ENCODE data around the gene NFKB1.
"Not testable (repeated sequence)": the region's sequence is repeated elsewhere in the genome, so short reads cannot be mapped to it uniquely, and the experiment has no call there.

NFKB1 gene

GRCh38 chr4:102601586-102602227, 100.5 kb downstream of the NFKB1 start:
- no peak for DNase-seq

GRCh38 chr4:102604222-102604940, 103.2 kb downstream of the NFKB1 start:
- DNase-seq: no peak

- DNase-seq: no peak
Observed at GRCh38 chr4:102606261-102606660, 105.1 kb downstream of the NFKB1 start.

GRCh38 chr4:102606846-102607450, 105.8 kb downstream of the NFKB1 start:
- no peak for DNase-seq

GRCh38 chr4:102608190-102608589, 107.0 kb downstream of the NFKB1 start:
- no peak for DNase-seq

DNA sequence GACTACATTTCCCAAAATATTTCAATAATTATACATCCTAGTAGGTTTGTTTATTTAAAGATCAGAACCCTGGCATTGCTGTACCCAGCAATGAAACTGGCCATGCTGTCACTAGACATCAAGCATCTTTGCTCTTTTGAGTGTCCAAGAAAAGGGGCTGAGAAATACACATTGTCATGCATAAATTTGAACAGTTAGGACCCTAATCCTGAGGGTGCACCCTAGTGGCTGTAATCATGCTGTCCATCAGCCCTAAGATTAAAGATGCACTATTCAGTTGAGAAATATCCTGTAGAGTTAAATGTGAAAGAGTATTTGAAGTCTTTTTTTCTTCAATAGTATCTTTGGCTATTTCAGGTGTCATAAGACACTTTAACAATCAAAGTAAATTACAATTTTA, 108.8 kb downstream of the NFKB1 start:
- no peak for DNase-seq

- DNase-seq: no peak
Observed at GRCh38 chr4:102610476-102610875, 109.3 kb downstream of the NFKB1 start.

DNA sequence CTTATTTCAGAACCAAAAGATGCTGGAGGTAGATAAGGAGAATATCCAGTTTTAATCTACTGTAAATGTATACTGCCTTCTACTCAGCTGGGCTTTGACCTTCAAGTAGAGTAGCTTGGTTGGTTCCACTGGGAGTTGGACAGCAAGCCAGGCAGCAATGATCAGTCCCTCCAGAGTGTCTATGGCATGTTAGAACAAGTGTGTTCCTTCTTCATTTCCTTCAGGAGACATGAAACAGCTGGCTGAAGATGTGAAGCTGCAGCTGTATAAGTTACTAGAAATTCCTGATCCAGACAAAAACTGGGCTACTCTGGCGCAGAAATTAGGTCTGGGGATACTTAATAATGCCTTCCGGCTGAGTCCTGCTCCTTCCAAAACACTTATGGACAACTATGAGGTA, 111.1 kb downstream of the NFKB1 start:
- DNase-seq: no peak

DNA sequence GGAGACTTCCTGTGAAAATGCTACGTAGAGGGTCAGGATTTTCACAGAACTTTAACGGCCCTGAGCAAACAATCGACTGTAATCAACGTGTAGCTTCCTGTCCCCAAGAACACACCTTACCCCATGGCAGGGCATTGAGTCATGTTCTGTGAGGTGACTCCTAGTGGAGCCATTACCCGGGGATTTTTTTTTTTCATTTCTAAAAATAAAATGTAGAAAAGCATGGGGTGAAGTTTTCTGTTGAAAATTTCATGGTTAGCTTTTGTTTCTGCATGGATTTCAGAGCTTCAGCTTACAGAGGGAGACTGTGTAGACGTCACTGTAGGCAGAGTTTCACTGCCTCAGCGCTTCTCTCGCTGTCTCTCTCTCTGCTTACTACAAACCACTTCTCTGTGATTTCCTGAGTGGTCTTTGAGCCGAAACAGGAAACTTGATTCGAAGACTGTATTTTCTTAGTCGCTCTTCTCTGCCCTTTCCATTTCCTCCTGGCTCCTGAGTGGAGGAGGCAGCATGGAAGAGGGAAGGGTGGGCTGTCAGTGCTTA, 111.7 kb downstream of the NFKB1 start:
- no peak for DNase-seq

GRCh38 chr4:102614801-102615200, 113.6 kb downstream of the NFKB1 start:
- no peak for DNase-seq

- DNase-seq: no peak
Observed at GRCh38 chr4:102616636-102617035, 115.5 kb downstream of the NFKB1 start.

GRCh38 chr4:102619021-102619420, 117.9 kb downstream of the NFKB1 start:
- not testable (repeated sequence) for DNase-seq

DNA sequence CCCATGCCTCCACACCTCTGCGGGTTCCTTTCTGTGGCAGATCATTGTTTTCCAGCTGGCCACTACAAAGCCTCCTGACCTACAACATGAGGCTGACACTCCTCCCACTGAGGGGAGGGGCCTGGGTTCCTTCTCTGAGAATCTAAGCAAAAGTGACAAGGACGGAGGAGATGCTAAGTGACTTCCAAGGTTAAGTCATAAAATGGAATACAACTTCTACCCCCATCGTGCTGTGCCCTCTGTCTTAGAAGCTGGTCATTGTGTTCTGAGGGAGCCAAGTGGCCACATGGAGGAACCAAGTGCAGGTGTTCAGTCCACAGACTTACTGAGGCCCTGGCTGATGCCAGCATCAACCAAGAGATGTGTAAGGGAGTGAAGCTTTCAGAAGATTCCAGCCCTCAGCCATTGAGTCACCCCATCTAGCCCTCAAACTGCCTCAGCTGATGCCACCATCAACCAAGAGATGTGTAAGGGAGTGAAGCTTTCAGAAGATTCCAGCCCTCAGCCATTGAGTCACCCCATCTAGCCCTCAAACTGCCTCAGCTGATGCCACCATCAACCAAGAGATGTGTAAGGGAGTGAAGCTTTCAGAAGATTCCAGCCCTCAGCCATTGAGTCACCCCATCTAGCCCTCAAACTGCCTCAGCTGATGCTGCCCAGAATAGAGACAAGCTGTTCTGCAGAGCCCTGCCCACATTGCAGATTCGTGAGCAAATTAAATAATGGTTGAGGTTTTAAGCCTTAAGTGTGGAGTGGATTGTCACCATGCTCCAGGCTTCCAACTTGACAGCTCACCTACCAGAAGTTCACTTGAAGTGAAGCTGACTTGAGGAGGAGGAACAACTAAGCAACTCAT, 118.8 kb downstream of the NFKB1 start:
- DNase-seq: not testable (repeated sequence)

- peak; percentile 30 for DNase-seq
Observed at GRCh38 chr4:102620697-102621497, 119.7 kb downstream of the NFKB1 start.

DNA sequence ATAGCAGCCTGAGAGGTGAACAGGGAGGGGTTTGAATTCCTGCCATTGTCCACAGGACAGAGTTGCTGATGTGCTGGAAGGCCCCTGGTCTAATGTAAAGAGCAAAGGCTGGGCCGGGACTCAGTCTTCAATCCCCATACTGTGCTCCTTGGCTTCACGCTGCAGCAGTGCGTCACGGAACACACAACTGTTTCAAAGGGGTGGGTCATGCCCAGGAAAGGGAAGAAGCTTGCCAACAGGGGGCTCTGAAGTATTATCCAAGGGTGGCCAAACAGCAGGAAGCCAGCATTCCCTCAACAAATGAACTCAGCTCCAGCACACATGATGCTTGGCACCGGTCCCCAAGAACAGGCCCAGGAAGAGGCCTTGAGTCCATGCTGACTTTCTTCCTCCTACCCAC, 122.5 kb downstream of the NFKB1 start:
- no peak for DNase-seq

DNA sequence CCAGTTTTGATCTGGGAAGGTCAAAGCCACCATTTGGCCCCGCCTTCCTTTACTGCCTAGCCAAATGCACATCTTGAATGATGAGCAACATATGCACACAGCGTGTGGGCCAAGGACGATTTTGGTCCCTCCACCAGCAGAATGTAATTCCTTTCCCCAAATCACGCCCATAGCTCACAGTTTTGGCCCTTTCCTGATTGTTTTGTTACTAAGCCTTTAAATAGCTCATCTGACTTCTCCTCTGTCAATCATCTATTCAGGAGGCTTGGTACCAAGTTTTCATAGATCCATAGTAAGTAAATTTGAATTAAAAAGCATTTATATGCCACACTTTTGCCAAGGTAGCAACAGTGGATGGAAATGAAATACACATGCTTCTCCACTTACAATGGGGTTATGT, 123.3 kb downstream of the NFKB1 start:
- DNase-seq: no peak

DNA sequence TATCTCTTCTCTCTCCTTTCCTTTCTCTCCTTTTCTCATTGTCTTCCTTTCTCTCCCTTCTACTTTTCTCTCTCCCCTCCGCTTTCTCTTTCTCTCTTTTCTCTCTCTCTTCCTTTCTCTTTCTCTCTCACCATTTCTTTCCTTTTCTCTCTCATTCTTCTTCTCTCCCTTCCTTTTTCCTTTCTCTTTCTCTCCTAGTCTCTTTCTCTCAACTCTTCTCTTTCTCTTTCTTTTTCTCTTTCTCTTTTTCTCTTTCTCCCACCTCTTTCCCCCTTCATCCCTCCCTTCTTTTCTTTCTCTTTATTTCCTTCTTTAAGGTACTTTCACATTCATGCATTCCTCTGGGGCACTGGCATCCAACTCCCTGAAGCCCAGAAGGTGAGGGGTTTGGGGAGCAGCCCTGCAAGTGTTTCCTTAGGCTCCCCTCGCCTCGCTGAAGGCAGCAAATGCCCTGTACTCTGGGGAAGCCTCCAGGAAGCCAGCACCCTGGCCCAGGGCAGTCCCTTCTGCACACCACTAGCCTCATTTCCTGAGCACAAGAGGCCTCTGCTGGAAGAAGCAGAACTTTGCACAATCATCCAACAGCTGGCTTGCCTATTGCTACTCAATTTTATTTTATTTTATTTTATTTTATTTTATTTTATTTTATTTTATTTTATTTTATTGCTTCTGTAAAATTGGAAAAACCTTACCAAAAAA, 124.2 kb downstream of the NFKB1 start:
- DNase-seq: no peak

- no peak for DNase-seq
Observed at GRCh38 chr4:102627831-102628523, 126.8 kb downstream of the NFKB1 start.

DNA sequence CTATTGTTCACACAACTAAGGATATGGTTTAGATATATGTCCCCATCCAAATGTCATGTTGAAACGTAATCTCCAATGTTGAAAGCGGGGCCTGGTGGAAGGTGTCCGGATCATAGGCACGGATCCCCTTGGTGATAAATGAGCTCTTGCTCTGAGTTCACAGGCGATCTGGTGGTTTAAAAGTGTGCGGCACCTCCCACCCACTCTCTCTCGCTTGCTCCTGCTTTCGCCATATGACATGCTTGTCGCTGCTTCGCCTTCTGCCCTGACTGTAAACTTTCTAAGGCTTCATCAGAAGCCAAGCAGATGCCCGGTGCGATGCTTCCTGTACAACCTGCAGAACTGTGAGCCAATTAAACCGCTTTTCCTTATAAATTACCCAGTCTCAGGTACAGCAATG, 128.5 kb downstream of the NFKB1 start:
- DNase-seq: no peak

DNA sequence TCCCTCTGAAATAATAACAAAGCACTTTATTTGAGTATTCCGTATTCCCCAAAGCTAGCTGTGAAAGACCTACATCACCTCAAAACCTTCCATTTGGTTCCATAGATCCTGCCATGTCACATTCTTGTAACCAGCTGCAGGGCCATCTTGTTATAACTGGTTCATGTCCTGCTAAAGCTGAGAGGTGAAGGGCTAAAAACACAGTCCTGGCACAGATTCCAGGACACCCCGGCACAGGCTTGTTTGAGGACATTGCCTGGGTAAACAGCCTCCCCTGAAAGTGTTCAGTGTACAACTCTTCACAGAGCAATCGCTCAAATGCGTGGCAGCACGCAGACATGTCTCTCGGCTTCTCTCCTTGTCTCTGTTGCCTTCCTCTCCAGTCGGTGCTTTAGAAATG, 130.5 kb downstream of the NFKB1 start:
- no peak for DNase-seq
